Panc1 (cell line): Measurements from ENCODE around the gene WFS1.

Experiments
- CTCF ChIP-seq: fragments of 450-650 bp; IDR thresholded peaks from 2 replicates; pipeline ENCODE4 v1.5.1; 2017; ENCODE audit warnings: mild to moderate bottlenecking
- POLR2AphosphoS5 ChIP-seq: IDR thresholded peaks from 2 replicates; pipeline ENCODE4 v1.6.1; 2012; ENCODE audit warnings: mild to moderate bottlenecking, low read depth, low read length, moderate library complexity
- REST ChIP-seq, 2 experiments: IDR thresholded peaks; 2 replicates each; pipeline ENCODE4 v1.6.1; 2011 to 2012; ENCODE audit warnings: low read depth in 2 of 2, control low read depth in 1 of 2, low read length in 1 of 2, mild to moderate bottlenecking in 1 of 2, moderate library complexity in 1 of 2; ENCODE audit not compliant: insufficient read depth in 1 of 2
- SIN3A ChIP-seq: IDR thresholded peaks from 2 replicates; pipeline ENCODE4 v1.6.1; 2012; ENCODE audit warnings: low read depth, mild to moderate bottlenecking, low read length, moderate library complexity, borderline replicate concordance; ENCODE audit not compliant: insufficient read depth
- TCF7L2 ChIP-seq: IDR thresholded peaks from 2 replicates; pipeline ENCODE4 v1.6.1; 2011; ENCODE audit warnings: mild to moderate bottlenecking, low read depth, low read length, inconsistent platforms

- no peak for TF ChIP-seq CTCF
- no peak for TF ChIP-seq SIN3A
- no peak for TF ChIP-seq REST (IDR thresholded peaks at IDR 0.05; ENCODE audit: insufficient read depth in 1 of 2, low read depth in 2 of 2, low read length in 1 of 2)
- TF ChIP-seq POLR2AphosphoS5, result no peak
- no peak for TF ChIP-seq TCF7L2
These were observed 33.6 kb upstream of the WFS1 start for GRCh38 chr4:6235901-6236640.
